H9 (cell line): ENCODE measurements around the gene GDAP1L1. TPM values are rescaled to one million over a fixed set of nuclear protein-coding genes. Genes with fewer than 3 reads are reported as not detected.

Experiments
- DNase-seq: peaks from one replicate; pipeline ENCODE4 v3.0.0-alpha.2; 2017
- H2AFZ ChIP-seq: one replicate; pipeline ENCODE4 v1.6.1; 2013; ENCODE audit warnings: mild to moderate bottlenecking, low read length, control low read depth, moderate library complexity
- H2AK5ac ChIP-seq: 2 replicates; pipeline ENCODE4 v1.6.1; 2013; ENCODE audit warnings: low read length, control low read depth, mixed read lengths; ENCODE audit not compliant: insufficient read length
- H2BK120ac ChIP-seq: one replicate; pipeline ENCODE4 v1.6.1; 2013; ENCODE audit warnings: low read depth, mild to moderate bottlenecking, low read length, control low read depth, inconsistent platforms; ENCODE audit not compliant: poor library complexity, severe bottlenecking
- H2BK12ac ChIP-seq: 2 replicates; pipeline ENCODE4 v1.6.1; 2013; ENCODE audit warnings: low read length, control low read depth, mixed read lengths, low read depth; ENCODE audit not compliant: insufficient read length
- H2BK15ac ChIP-seq: 2 replicates; pipeline ENCODE4 v1.6.1; 2013; ENCODE audit warnings: low read depth, low read length, control low read depth
- H2BK20ac ChIP-seq: one replicate; pipeline ENCODE4 v1.6.1; 2013; ENCODE audit warnings: low read depth, mild to moderate bottlenecking, low read length, control low read depth, inconsistent platforms; ENCODE audit not compliant: poor library complexity, severe bottlenecking
- H2BK5ac ChIP-seq: 2 replicates; pipeline ENCODE4 v1.6.1; 2013; ENCODE audit warnings: low read length, control low read depth, mixed read lengths; ENCODE audit not compliant: insufficient read length
- H3K14ac ChIP-seq: 2 replicates; pipeline ENCODE4 v1.6.1; 2013; ENCODE audit warnings: low read length, control low read depth; ENCODE audit not compliant: insufficient read depth
- H3K18ac ChIP-seq: 2 replicates; pipeline ENCODE4 v1.6.1; 2013; ENCODE audit warnings: low read depth, mild to moderate bottlenecking, mixed read lengths, low read length, control low read depth; ENCODE audit not compliant: insufficient read length
- H3K23ac ChIP-seq: 2 replicates; pipeline ENCODE4 v1.6.1; 2013; ENCODE audit warnings: low read length, control low read depth, mixed read lengths, low read depth; ENCODE audit not compliant: insufficient read length
- H3K23me2 ChIP-seq: 2 replicates; pipeline ENCODE4 v1.6.1; 2013; ENCODE audit warnings: low read depth, mild to moderate bottlenecking, mixed read lengths, low read length, control low read depth; ENCODE audit not compliant: insufficient read length, poor library complexity, severe bottlenecking
- H3K27ac ChIP-seq: 2 replicates; pipeline ENCODE4 v1.5.1; 2013; ENCODE audit warnings: low read length, control low read depth, mixed read lengths, low read depth; ENCODE audit not compliant: insufficient read length
- H3K27me3 ChIP-seq: 2 replicates; pipeline ENCODE4 v1.6.1; 2013; ENCODE audit warnings: low read length, control low read depth, inconsistent platforms; ENCODE audit not compliant: insufficient read depth
- H3K4ac ChIP-seq: 2 replicates; pipeline ENCODE4 v1.6.1; 2013; ENCODE audit warnings: low read depth, mild to moderate bottlenecking, control low read depth, inconsistent platforms, low read length, moderate library complexity
- H3K4me1 ChIP-seq: 2 replicates; pipeline ENCODE4 v1.6.1; 2013; ENCODE audit warnings: low read length, control low read depth, inconsistent platforms; ENCODE audit not compliant: insufficient read depth
- H3K4me2 ChIP-seq: 2 replicates; pipeline ENCODE4 v1.6.1; 2013; ENCODE audit warnings: low read length, control low read depth, mixed read lengths; ENCODE audit not compliant: insufficient read length, insufficient read depth
- H3K56ac ChIP-seq: 2 replicates; pipeline ENCODE4 v1.6.1; 2013; ENCODE audit warnings: low read depth, mild to moderate bottlenecking, mixed read lengths, low read length, control low read depth; ENCODE audit not compliant: insufficient read length
- H3K79me1 ChIP-seq: 2 replicates; pipeline ENCODE4 v1.6.1; 2013; ENCODE audit warnings: low read depth, mild to moderate bottlenecking, moderate library complexity, low read length, control low read depth, inconsistent platforms; ENCODE audit not compliant: insufficient read depth, poor library complexity, severe bottlenecking
- H3K79me2 ChIP-seq: 2 replicates; pipeline ENCODE4 v1.6.1; 2013; ENCODE audit warnings: low read length, control low read depth, inconsistent platforms; ENCODE audit not compliant: insufficient read depth
- H3K9ac ChIP-seq: 2 replicates; pipeline ENCODE4 v1.6.1; 2013; ENCODE audit warnings: low read length, control low read depth, mixed read lengths; ENCODE audit not compliant: insufficient read length; ENCODE audit errors: extremely low read depth
- H3K9me3 ChIP-seq: one replicate; pipeline ENCODE4 v1.6.1; 2013; ENCODE audit warnings: low read depth, low read length, inconsistent platforms; ENCODE audit not compliant: control insufficient read depth
- H3T11ph ChIP-seq: one replicate; pipeline ENCODE4 v1.6.1; 2013; ENCODE audit warnings: mild to moderate bottlenecking, low read length, control low read depth, inconsistent platforms
- H4K20me1 ChIP-seq: one replicate; pipeline ENCODE4 v1.6.1; 2013; ENCODE audit not compliant: control insufficient read depth, insufficient read length, insufficient read depth
- H4K5ac ChIP-seq: 2 replicates; pipeline ENCODE4 v1.6.1; 2013; ENCODE audit warnings: low read depth, mild to moderate bottlenecking, mixed read lengths, low read length, control low read depth; ENCODE audit not compliant: insufficient read length
- H4K8ac ChIP-seq: replicated peaks from 2 replicates; pipeline ENCODE4 v1.6.1; 2013; ENCODE audit warnings: low read length, control low read depth, mixed read lengths, low read depth; ENCODE audit not compliant: insufficient read length
- H4K91ac ChIP-seq: 2 replicates; pipeline ENCODE4 v1.6.1; 2013; ENCODE audit warnings: low read depth, mild to moderate bottlenecking, moderate library complexity, mixed read lengths, low read length, control low read depth; ENCODE audit not compliant: insufficient read length
- H3K27ac Mint-ChIP-seq, 3 experiments: 2 replicates in 2 of 3; 3 replicates in 1 of 3; pipeline ENCODE4 v1.8.0; 2020 to 2021; ENCODE audit warnings: mixed read lengths in 3 of 3, mild to moderate bottlenecking in 1 of 3, moderate library complexity in 1 of 3
- H3K27me3 Mint-ChIP-seq: 2 replicates; pipeline ENCODE4 v1.8.0; 2021; ENCODE audit warnings: low read depth, mild to moderate bottlenecking, moderate library complexity, mixed read lengths
- H3K36me3 Mint-ChIP-seq, 3 experiments: 2 replicates in 2 of 3; 3 replicates in 1 of 3; pipeline ENCODE4 v1.8.0; 2020 to 2021; ENCODE audit warnings: low read depth in 3 of 3, mixed read lengths in 3 of 3; ENCODE audit not compliant: insufficient read depth in 1 of 3
- H3K4me1 Mint-ChIP-seq, 2 experiments: 2 replicates each; pipeline ENCODE4 v1.8.0; 2020; ENCODE audit warnings: mixed read lengths in 2 of 2
- H3K4me3 Mint-ChIP-seq, 2 experiments: 2 replicates in 1 of 2; 3 replicates in 1 of 2; pipeline ENCODE4 v1.8.0; 2020 to 2021; ENCODE audit warnings: mild to moderate bottlenecking in 2 of 2, mixed read lengths in 2 of 2, moderate library complexity in 1 of 2
- H3K9me3 Mint-ChIP-seq, 2 experiments: 2 replicates in 1 of 2; 3 replicates in 1 of 2; pipeline ENCODE4 v1.8.0; 2020; ENCODE audit warnings: mild to moderate bottlenecking in 2 of 2, mixed read lengths in 2 of 2, moderate library complexity in 1 of 2
- CTCF ChIP-seq: fragments of 200-600 bp; sonication (generic); conservative IDR thresholded peaks from 3 replicates; pipeline ENCODE4 v1.8.0; 2021; ENCODE audit warnings: antibody characterized with exemption, mild to moderate bottlenecking
- WGBS: extraction: QIAGEN DNeasy Blood & Tissue Kit; methylation state at CpG from one replicate; pipeline ENCODE4 v1.1.7; 2013; ENCODE audit warnings: missing lambda C conversion rate, low lambda C conversion rate, mixed read lengths; ENCODE audit not compliant: insufficient read length; ENCODE audit errors: extremely low coverage; 5-methylcytosine and 5-hydroxymethylcytosine counted together
- total RNA-seq: library from RNA; stranded (reverse); gene quantifications from 2 replicates; pipeline ENCODE4 v1.2.1, GENCODE V29; 2021

The GDAP1L1 gene
- total RNA-seq, 1 experiment from 2014 or later: 5.9 TPM

GRCh38 chr20:44271915-44272663 is 25.0 kb downstream of the GDAP1L1 start:
- no peak overlapping the region for H3K9ac ChIP-seq
- peaks cover 4% of the 10 kb centered on the region for H3K27me3 Mint-ChIP-seq
- no peak overlapping the region for H4K5ac ChIP-seq
- no peak overlapping the region for H3T11ph ChIP-seq
- no peak overlapping the region for H3K4ac ChIP-seq
- H2BK20ac ChIP-seq: no peak overlapping the region
- peaks cover 2% of the 10 kb centered on the region; the same call in 1 of the 2 replicates for H3K4me1 ChIP-seq
- H3K36me3 Mint-ChIP-seq: peaks cover 2 to 4% (median 4%) of the 10 kb centered on the region in 3 experiments; a peak in 3 of 7 replicates
- peak; percentile 81 for TF ChIP-seq CTCF
- H2BK12ac ChIP-seq: no peak overlapping the region
- H2BK15ac ChIP-seq: no peak overlapping the region
- H4K91ac ChIP-seq: no peak overlapping the region
- peak overlapping the region; percentile 10 for H3K4me2 ChIP-seq
- no peak overlapping the region for H3K27ac Mint-ChIP-seq
- H4K20me1 ChIP-seq: no peaks in the 10 kb centered on the region
- no peak overlapping the region for H2BK120ac ChIP-seq
- WGBS: no CpG with 5 or more reads among the region's 14 CpGs
- no peak overlapping the region for H3K27ac ChIP-seq
- no peak overlapping the region for H3K4me3 Mint-ChIP-seq
- H3K79me1 ChIP-seq: no peaks in the 10 kb centered on the region
- H3K79me2 ChIP-seq: no peaks in the 10 kb centered on the region
- no peak overlapping the region for H3K23ac ChIP-seq
- DNase-seq: peak; percentile 77
- H3K4me1 Mint-ChIP-seq: peaks cover 2% of the 10 kb centered on the region in 2 experiments; a peak in 3 of 4 replicates
- H3K14ac ChIP-seq: no peak overlapping the region
- no peak overlapping the region for H3K56ac ChIP-seq
- no peaks in the 10 kb centered on the region for H3K9me3 ChIP-seq
- no peak overlapping the region for H2BK5ac ChIP-seq
- H3K23me2 ChIP-seq: peaks cover 4% of the 10 kb centered on the region
- no peak overlapping the region for H2AFZ ChIP-seq
- H2AK5ac ChIP-seq: no peak overlapping the region
- no peak overlapping the region for H4K8ac ChIP-seq
- peaks cover 6 to 7% of the 10 kb centered on the region in 2 experiments; a peak in 3 of 5 replicates for H3K9me3 Mint-ChIP-seq
- no peak overlapping the region for H3K18ac ChIP-seq
- H3K27me3 ChIP-seq: no peaks in the 10 kb centered on the region
